ENCODE results near the gene ABCA8. TPM values are rescaled to one million over a fixed set of nuclear protein-coding genes. Genes with fewer than 3 reads are reported as not detected.
"Not testable (repeated sequence)": the region's sequence is repeated elsewhere in the genome, so short reads cannot be mapped to it uniquely, and the experiment has no call there.

ABCA8 gene
- total and polyA plus RNA-seq, 2 experiments from 2014 or later = not detected

- not testable (repeated sequence) for H3F3A ChIP-seq (replicated peaks; ENCODE audit: low read depth); H3K27me3 Mint-ChIP-seq (ENCODE audit: insufficient read depth, low read depth, poor library complexity); H3K36me3 ChIP-seq (ENCODE audit: insufficient read depth); H3K4me1 ChIP-seq (ENCODE audit: insufficient read depth); H3K4me1 Mint-ChIP-seq; H3K4me2 ChIP-seq; H3K9me3 Mint-ChIP-seq; H3K4me3 Mint-ChIP-seq; H3K4me3 ChIP-seq; H3K9me2 ChIP-seq (ENCODE audit: insufficient read depth); H4K20me1 ChIP-seq (replicated peaks; ENCODE audit: insufficient read depth); H3K27ac ChIP-seq (ENCODE audit: low read depth); H3K27me3 ChIP-seq (ENCODE audit: insufficient read depth); DNase-seq (ENCODE audit: low spot score); ATAC-seq; H2AFZ ChIP-seq; H3K36me3 Mint-ChIP-seq (ENCODE audit: low read depth); H3K27ac Mint-ChIP-seq; H3K79me2 ChIP-seq (replicated peaks; ENCODE audit: insufficient read depth)
Measured at GRCh38 chr17:68943812-68944182, 11.4 kb downstream of the ABCA8 start.

- Histone ChIP-seq H3K36me3 (ENCODE audit: insufficient read depth) (no peaks in the 10 kb centered on the region), H2AFZ (no peak overlapping the region), H3K9me2 (ENCODE audit: insufficient read depth) (no peaks in the 10 kb centered on the region), H4K20me1 (replicated peaks; ENCODE audit: insufficient read depth) (no peaks in the 10 kb centered on the region), H3F3A (replicated peaks; ENCODE audit: low read depth) (no peaks in the 10 kb centered on the region), H3K4me3 (no peak overlapping the region), H3K27me3 (ENCODE audit: insufficient read depth) (no peaks in the 10 kb centered on the region), H3K79me2 (replicated peaks; ENCODE audit: insufficient read depth) (no peaks in the 10 kb centered on the region), H3K4me1 (ENCODE audit: insufficient read depth) (no peaks in the 10 kb centered on the region), H3K4me2 (no peak overlapping the region), H3K27ac (ENCODE audit: low read depth) (no peak overlapping the region)
- no peak for ATAC-seq
- Mint-ChIP-seq H3K4me3 (no peak overlapping the region), H3K9me3 (0 out of 3 replicates have a peak, but pooled peaks cover 3% of the 10 kb centered on the region), H3K27me3 (ENCODE audit: insufficient read depth, low read depth, poor library complexity) (no peaks in the 10 kb centered on the region), H3K4me1 (no peaks in the 10 kb centered on the region), H3K36me3 (ENCODE audit: low read depth) (no peaks in the 10 kb centered on the region), H3K27ac (no peak overlapping the region)
- TF ChIP-seq REST (IDR thresholded peaks at IDR 0.05; ENCODE audit: unreplicated experiment) (no peak), EZH2phosphoT487 (IDR thresholded peaks at IDR 0.05; ENCODE audit: unreplicated experiment) (no peak), POLR2AphosphoS5 (IDR thresholded peaks at IDR 0.05; ENCODE audit: low read depth) (no peak), ZNF114 (CRISPR knock-in tag; IDR thresholded peaks at IDR 0.05) (no peak), JUNB (IDR thresholded peaks at IDR 0.05; ENCODE audit: unreplicated experiment) (no peak), ETS1 (IDR thresholded peaks at IDR 0.05) (no peak), ZNF462 (CRISPR knock-in tag; IDR thresholded peaks at IDR 0.05) (no peak), NANOG (IDR thresholded peaks at IDR 0.05; ENCODE audit: borderline replicate concordance) (no peak), EZH2 (IDR thresholded peaks at IDR 0.05; ENCODE audit: low read depth, unreplicated experiment) (no peak)
- no peak for DNase-seq (ENCODE audit: low spot score)
Measured at GRCh38 chr17:68943123-68943811, 11.9 kb downstream of the ABCA8 start.

Data from GM23338 (cell line).